T-helper 17 cell (primary cell): ENCODE results near the gene HOXB4. TPM values are rescaled to one million over a fixed set of nuclear protein-coding genes. Genes with fewer than 3 reads are reported as not detected.

Source experiments
- ATAC-seq: fragments of 150-1000 bp; cut with Tn5 transposase; 2 replicates; pipeline ENCODE4 v1.10.0; 2021; ENCODE audit warnings: mild to moderate bottlenecking, moderate library complexity
- DNase-seq, 3 donors: peaks; one replicate each; pipeline versions ENCODE4 v3.0.0 to v3.0.0-alpha.2; 2020 to 2021
- H3K9me3 ChIP-seq: one replicate; pipeline ENCODE4 v1.7.0; 2013; ENCODE audit warnings: low read length, mild to moderate bottlenecking; ENCODE audit not compliant: control insufficient read depth, poor library complexity, severe bottlenecking
- H3K27ac Mint-ChIP-seq: one replicate; pipeline ENCODE4 v1.8.0; 2022; ENCODE audit warnings: mild to moderate bottlenecking, moderate library complexity, mixed read lengths
- H3K27me3 Mint-ChIP-seq: one replicate; pipeline ENCODE4 v1.8.0; 2022; ENCODE audit warnings: mixed read lengths
- H3K36me3 Mint-ChIP-seq: one replicate; pipeline ENCODE4 v1.8.0; 2022; ENCODE audit warnings: low read depth, mixed read lengths
- H3K4me1 Mint-ChIP-seq: one replicate; pipeline ENCODE4 v1.8.0; 2022; ENCODE audit warnings: mild to moderate bottlenecking, mixed read lengths
- H3K4me3 Mint-ChIP-seq: one replicate; pipeline ENCODE4 v1.8.0; 2022; ENCODE audit warnings: mild to moderate bottlenecking, moderate library complexity, mixed read lengths
- total RNA-seq, 4 donors: library from RNA in 2 of 4; stranded (reverse) in 2 of 4; gene quantifications; one replicate each; pipeline ENCODE4 v1.2.3 and lab custom pipeline; 2022 to 2026

The HOXB4 gene
- total RNA-seq, 2 donors from 2014 or later = 0.91 to 1.8 TPM

GRCh38 chr17:48571826-48572417 is 6.2 kb downstream of the HOXB4 start:
- peaks cover 3% of the 10 kb centered on the region for H3K36me3 Mint-ChIP-seq
- no peak overlapping the region for H3K4me3 Mint-ChIP-seq
- no peaks in the 10 kb centered on the region for H3K9me3 ChIP-seq
- no peak overlapping the region for H3K27ac Mint-ChIP-seq
- ATAC-seq = no peak
- DNase-seq = no peak
- peaks cover 6% of the 10 kb centered on the region for H3K27me3 Mint-ChIP-seq
- peaks cover 17% of the 10 kb centered on the region for H3K4me1 Mint-ChIP-seq

GRCh38 chr17:48571024-48571818 is 6.9 kb downstream of the HOXB4 start:
- no peak for ATAC-seq
- Mint-ChIP-seq H3K4me1 (peaks cover 13% of the 10 kb centered on the region), H3K27me3 (peaks cover 6% of the 10 kb centered on the region), H3K36me3 (peaks cover 3% of the 10 kb centered on the region), H3K4me3 (no peak overlapping the region), H3K27ac (no peak overlapping the region)
- no peaks in the 10 kb centered on the region for H3K9me3 ChIP-seq
- DNase-seq = no peak

GRCh38 chr17:48570325-48571023 is 7.7 kb downstream of the HOXB4 start:
- DNase-seq (no peak), ATAC-seq (no peak)
- Mint-ChIP-seq H3K4me1 (peaks cover 10% of the 10 kb centered on the region), H3K27ac (no peak overlapping the region), H3K27me3 (peaks cover 6% of the 10 kb centered on the region), H3K4me3 (no peak overlapping the region), H3K36me3 (peaks cover 3% of the 10 kb centered on the region)
- H3K9me3 ChIP-seq = no peaks in the 10 kb centered on the region

- H3K4me1 Mint-ChIP-seq = peaks cover 10% of the 10 kb centered on the region
- DNase-seq = no peak
- H3K9me3 ChIP-seq = no peaks in the 10 kb centered on the region
- no peak overlapping the region for H3K27ac Mint-ChIP-seq
- no peak for ATAC-seq
- peaks cover 3% of the 10 kb centered on the region for H3K36me3 Mint-ChIP-seq
- H3K4me3 Mint-ChIP-seq = no peak overlapping the region
- H3K27me3 Mint-ChIP-seq = peaks cover 6% of the 10 kb centered on the region
These were observed 8.4 kb downstream of the HOXB4 start for GRCh38 chr17:48569674-48570324.

GRCh38 chr17:48569240-48569582 is 8.9 kb downstream of the HOXB4 start:
- no peak for DNase-seq
- Mint-ChIP-seq H3K27me3 (peaks cover 6% of the 10 kb centered on the region), H3K27ac (no peak overlapping the region), H3K36me3 (peaks cover 3% of the 10 kb centered on the region), H3K4me3 (no peak overlapping the region), H3K4me1 (peaks cover 10% of the 10 kb centered on the region)
- no peak for ATAC-seq
- H3K9me3 ChIP-seq = no peaks in the 10 kb centered on the region

GRCh38 chr17:48568499-48569239 is 9.5 kb downstream of the HOXB4 start:
- H3K27ac Mint-ChIP-seq = no peak overlapping the region
- H3K4me1 Mint-ChIP-seq = peaks cover 10% of the 10 kb centered on the region
- no peak for DNase-seq
- H3K4me3 Mint-ChIP-seq = peak overlapping the region; percentile 33
- no peak for ATAC-seq
- H3K27me3 Mint-ChIP-seq = peaks cover 8% of the 10 kb centered on the region
- H3K9me3 ChIP-seq = no peaks in the 10 kb centered on the region
- peaks cover 3% of the 10 kb centered on the region for H3K36me3 Mint-ChIP-seq

- Mint-ChIP-seq H3K27me3 (peaks cover 16% of the 10 kb centered on the region), H3K4me1 (peaks cover 6% of the 10 kb centered on the region), H3K27ac (no peak overlapping the region), H3K36me3 (peaks cover 3% of the 10 kb centered on the region), H3K4me3 (peak overlapping the region; percentile 33)
- ATAC-seq (no peak), DNase-seq (no peak)
- H3K9me3 ChIP-seq = no peaks in the 10 kb centered on the region
These were observed 10.3 kb downstream of the HOXB4 start for GRCh38 chr17:48567646-48568354.

- Mint-ChIP-seq H3K27ac (no peak overlapping the region), H3K4me1 (peaks cover 8% of the 10 kb centered on the region), H3K36me3 (peaks cover 3% of the 10 kb centered on the region), H3K27me3 (peaks cover 16% of the 10 kb centered on the region), H3K4me3 (no peak overlapping the region)
- DNase-seq = no peak
- no peaks in the 10 kb centered on the region for H3K9me3 ChIP-seq
- ATAC-seq = no peak
These were observed 10.9 kb downstream of the HOXB4 start for GRCh38 chr17:48567209-48567608.

- DNase-seq = no peak
- Mint-ChIP-seq H3K27me3 (peaks cover 12% of the 10 kb centered on the region), H3K4me1 (peaks cover 11% of the 10 kb centered on the region), H3K27ac (no peak overlapping the region), H3K36me3 (peaks cover under 1% of the 10 kb centered on the region), H3K4me3 (no peak overlapping the region)
- H3K9me3 ChIP-seq = no peaks in the 10 kb centered on the region
- no peak for ATAC-seq
These were observed 11.4 kb downstream of the HOXB4 start for GRCh38 chr17:48566717-48567116.

GRCh38 chr17:48565925-48566710 is 12.0 kb downstream of the HOXB4 start:
- peaks cover 10% of the 10 kb centered on the region for H3K27me3 Mint-ChIP-seq
- H3K4me1 Mint-ChIP-seq = peaks cover 17% of the 10 kb centered on the region
- ATAC-seq (no peak), DNase-seq (no peak)
- H3K27ac Mint-ChIP-seq = no peak overlapping the region
- no peak overlapping the region for H3K4me3 Mint-ChIP-seq
- H3K36me3 Mint-ChIP-seq = no peaks in the 10 kb centered on the region
- no peaks in the 10 kb centered on the region for H3K9me3 ChIP-seq

GRCh38 chr17:48565022-48565554 is 13.1 kb downstream of the HOXB4 start:
- no peaks in the 10 kb centered on the region for H3K9me3 ChIP-seq
- Mint-ChIP-seq H3K27me3 (peaks cover 10% of the 10 kb centered on the region), H3K36me3 (no peaks in the 10 kb centered on the region), H3K27ac (no peak overlapping the region), H3K4me3 (no peak overlapping the region), H3K4me1 (peaks cover 17% of the 10 kb centered on the region)
- DNase-seq (no peak), ATAC-seq (no peak)
